ENCODE measurements around the gene PPP2R3C. TPM values are rescaled to one million over a fixed set of nuclear protein-coding genes. Genes with fewer than 3 reads are reported as not detected.

Gene PPP2R3C
- total RNA-seq, 2 experiments from 2014 or later = 34.9 to 37.6 TPM

Other genes with a start within 250 kb of the PPP2R3C start
- 10 to 100 TPM; 46.5 to 52.3 TPM for gene BAZ1A, start 246.6 kb downstream of the PPP2R3C start, total RNA-seq
- 10 to 100 TPM; 30.3 to 32.7 TPM for gene SRP54, start 139.0 kb downstream of the PPP2R3C start, total RNA-seq
- gene FAM177A1, start 75.7 kb downstream of the PPP2R3C start, total RNA-seq = 100 to 1,000 TPM; 172 to 186 TPM
- 10 to 100 TPM; 27.0 to 32.0 TPM for gene PRORP, start 562 bp upstream of the PPP2R3C start, total RNA-seq
- 10 to 100 TPM; 80.8 TPM for gene PSMA6, start 170.4 kb upstream of the PPP2R3C start, total RNA-seq

All from CD4-positive, alpha-beta T cell (primary cell).